Measurements from ENCODE around the gene SUFU.
"Not testable (repeated sequence)": the region's sequence is repeated elsewhere in the genome, so short reads cannot be mapped to it uniquely, and the experiment has no call there.

SUFU gene

DNA sequence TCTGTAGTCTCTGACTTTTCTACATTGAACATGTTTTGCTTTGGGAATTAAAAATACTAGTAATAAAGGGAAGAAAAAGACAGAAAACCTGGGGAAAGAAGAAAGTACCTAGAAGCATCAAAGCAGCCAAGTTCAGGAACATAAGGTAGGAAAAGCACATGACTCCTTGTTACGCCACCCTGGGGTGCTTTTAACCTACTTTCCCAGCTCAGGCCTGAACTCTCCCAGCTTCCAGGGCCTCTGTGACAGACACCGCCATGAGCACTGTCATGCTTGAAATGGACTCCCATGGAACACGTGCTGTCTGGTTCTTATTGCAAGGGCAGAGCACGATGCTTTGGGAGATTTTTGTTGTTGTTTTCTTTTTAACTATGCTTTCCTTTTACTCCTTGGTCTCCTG lies 12.6 kb upstream of the SUFU start:
- no peak for FAIRE-seq
- TF ChIP-seq POLR2A (IDR thresholded peaks at IDR 0.05; ENCODE audit: low read depth, low read length): no peak
- TF ChIP-seq TAF1 (IDR thresholded peaks at IDR 0.05; ENCODE audit: borderline replicate concordance, low read depth, low read length): no peak
- no peak for TF ChIP-seq POLR2AphosphoS5 (IDR thresholded peaks at IDR 0.05; ENCODE audit: low read depth, low read length)
- DNase-seq (ENCODE audit: insufficient read length): no peak

DNA sequence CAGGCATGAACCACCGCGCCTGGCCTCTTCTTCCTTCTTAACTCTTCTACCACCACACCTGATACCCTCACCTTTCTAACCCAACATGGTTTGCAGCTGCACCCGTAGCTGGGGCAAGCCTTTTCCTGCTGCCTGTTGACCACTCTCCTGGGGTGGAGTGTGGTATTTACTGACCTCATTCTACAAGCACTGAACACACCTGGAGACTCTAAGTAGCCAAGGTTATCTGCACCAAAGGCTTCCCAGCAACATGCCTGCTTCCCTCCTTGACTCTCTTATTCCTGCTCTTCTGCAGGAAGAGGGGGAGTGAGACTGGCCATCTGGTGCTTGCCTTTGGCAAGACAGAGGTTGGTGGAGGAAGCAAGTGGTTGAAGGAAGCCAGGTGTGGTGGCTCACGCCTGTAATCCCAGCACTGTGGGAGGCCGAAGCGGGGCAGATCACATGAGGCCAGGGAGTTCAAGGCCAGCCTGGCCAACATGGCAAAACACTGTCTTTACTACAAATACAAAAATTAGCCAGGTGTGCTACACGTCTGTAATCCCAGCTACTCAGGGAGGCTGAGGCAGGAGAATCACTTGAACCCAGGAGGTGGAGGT lies 11.3 kb upstream of the SUFU start:
- DNase-seq (ENCODE audit: insufficient read length) (no peak), FAIRE-seq (no peak)
- TF ChIP-seq POLR2A (IDR thresholded peaks at IDR 0.05; ENCODE audit: low read depth, low read length): no peak
- no peak for TF ChIP-seq TAF1 (IDR thresholded peaks at IDR 0.05; ENCODE audit: borderline replicate concordance, low read depth, low read length)

DNA sequence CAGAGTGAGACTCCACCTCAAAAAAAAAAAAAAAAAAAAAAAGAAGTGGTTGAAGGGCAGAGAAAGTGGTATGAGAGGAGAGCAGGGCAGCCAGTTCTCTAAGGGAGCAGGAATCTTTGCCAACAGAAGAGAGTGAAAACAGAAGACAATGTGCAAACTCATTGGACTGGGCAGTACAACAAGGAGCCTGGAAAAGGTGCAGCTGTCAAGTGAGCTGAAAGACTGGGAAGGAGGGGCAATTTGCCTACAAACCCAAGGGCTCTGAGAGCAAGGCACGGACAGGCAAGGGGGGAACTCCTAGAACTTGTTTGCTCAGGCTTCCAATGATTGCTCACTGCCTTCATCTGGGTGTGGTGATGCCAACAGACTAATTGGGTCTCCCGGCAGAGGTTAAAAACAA lies 10.8 kb upstream of the SUFU start:
- DNase-seq (ENCODE audit: insufficient read length): no peak
- no peak for FAIRE-seq
- no peak for TF ChIP-seq POLR2A (IDR thresholded peaks at IDR 0.05; ENCODE audit: low read depth, low read length)
- no peak for TF ChIP-seq POLR2AphosphoS5 (IDR thresholded peaks at IDR 0.05; ENCODE audit: low read depth, low read length)
- no peak for TF ChIP-seq TAF1 (IDR thresholded peaks at IDR 0.05; ENCODE audit: borderline replicate concordance, low read depth, low read length)

DNA sequence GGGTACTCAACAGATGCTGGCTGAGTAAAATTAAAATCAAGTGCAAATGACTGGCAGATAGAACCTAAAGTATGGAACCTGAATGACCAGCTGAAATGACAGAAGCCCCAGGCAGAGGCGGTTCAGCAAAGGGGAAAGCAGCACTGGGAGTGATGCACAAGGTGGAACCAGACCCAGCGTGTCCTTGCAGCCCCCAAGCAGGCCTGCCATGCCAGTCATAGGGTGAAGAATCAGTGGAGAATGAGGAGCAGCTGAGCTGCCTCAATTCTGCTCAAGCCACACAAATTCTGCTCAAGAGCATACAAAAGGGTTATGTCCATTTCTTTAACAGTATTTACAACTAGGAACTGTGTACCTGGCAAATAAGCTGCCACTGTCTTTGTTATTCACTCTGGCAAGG lies 10.0 kb upstream of the SUFU start:
- TF ChIP-seq POLR2AphosphoS5 (IDR thresholded peaks at IDR 0.05; ENCODE audit: low read depth, low read length) (no peak), POLR2A (IDR thresholded peaks at IDR 0.05; ENCODE audit: low read depth, low read length) (no peak), TAF1 (IDR thresholded peaks at IDR 0.05; ENCODE audit: borderline replicate concordance, low read depth, low read length) (no peak)
- DNase-seq (ENCODE audit: insufficient read length): no peak
- FAIRE-seq: no peak

DNA sequence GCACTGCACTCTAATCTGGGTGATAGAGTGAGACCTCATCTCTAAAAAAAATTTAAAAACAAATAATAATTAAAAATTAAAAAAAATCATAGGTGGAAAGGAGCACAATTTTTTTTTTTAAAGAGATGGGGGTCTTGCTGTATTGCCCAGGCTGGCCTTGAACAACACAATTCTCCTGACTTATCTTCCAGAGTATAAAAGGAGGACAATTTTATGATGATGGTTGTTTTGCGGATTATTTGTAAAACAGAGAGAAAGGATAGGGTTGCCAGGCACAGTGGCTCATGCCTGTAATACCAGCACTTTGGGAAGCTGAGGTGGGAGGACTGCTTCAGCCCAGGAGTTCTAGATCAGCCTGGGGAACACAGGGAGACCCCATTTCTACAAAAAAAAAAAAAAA lies 6.2 kb upstream of the SUFU start:
- FAIRE-seq (no peak), DNase-seq (ENCODE audit: insufficient read length) (no peak)
- no peak for TF ChIP-seq POLR2A (IDR thresholded peaks at IDR 0.05; ENCODE audit: low read depth, low read length)

DNA sequence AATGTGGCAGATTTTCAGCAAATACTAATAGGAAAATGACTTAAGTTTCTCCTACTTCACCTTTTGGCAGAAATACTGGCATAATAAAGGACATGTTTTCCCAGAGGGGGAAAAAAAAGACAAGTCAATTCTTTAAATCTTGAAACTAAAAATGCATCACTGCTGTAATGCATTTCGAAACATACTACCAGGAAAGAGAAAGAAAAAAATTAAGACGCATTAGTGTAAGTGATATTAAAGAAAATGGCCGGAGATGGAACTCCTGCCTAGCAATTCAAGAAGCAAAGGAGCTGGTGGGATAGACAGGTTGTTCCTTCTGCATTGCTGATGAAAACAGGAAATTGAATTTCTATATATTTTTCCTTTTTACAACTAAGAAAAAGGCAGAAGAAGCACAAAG lies 4.4 kb upstream of the SUFU start:
- TF ChIP-seq POLR2A (IDR thresholded peaks at IDR 0.05; ENCODE audit: low read depth, low read length) (no peak), POLR2AphosphoS5 (IDR thresholded peaks at IDR 0.05; ENCODE audit: low read depth, low read length) (no peak), TAF1 (IDR thresholded peaks at IDR 0.05; ENCODE audit: borderline replicate concordance, low read depth, low read length) (no peak)
- DNase-seq (ENCODE audit: insufficient read length): no peak
- no peak for FAIRE-seq

DNA sequence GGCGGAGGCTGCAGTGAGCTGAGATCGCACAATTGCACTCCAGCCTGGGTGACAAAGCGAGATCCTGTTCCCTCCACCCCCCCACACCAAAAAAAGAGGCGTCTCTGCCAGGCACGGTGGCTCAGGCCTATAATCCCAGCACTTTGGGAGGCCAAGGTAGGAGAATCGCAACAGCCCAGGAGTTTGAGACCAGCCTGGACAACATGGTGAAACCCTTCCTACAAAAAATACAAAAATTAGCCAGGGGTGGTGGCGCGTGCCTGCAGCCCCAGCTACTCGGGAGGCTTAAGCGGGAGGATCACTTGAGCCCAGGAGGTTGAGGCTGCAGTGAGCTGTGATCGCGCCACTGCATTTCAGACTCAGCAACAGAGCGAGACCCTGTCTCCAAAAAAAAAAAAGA lies 3.1 kb upstream of the SUFU start:
- FAIRE-seq; DNase-seq (ENCODE audit: insufficient read length): not testable (repeated sequence)

DNA sequence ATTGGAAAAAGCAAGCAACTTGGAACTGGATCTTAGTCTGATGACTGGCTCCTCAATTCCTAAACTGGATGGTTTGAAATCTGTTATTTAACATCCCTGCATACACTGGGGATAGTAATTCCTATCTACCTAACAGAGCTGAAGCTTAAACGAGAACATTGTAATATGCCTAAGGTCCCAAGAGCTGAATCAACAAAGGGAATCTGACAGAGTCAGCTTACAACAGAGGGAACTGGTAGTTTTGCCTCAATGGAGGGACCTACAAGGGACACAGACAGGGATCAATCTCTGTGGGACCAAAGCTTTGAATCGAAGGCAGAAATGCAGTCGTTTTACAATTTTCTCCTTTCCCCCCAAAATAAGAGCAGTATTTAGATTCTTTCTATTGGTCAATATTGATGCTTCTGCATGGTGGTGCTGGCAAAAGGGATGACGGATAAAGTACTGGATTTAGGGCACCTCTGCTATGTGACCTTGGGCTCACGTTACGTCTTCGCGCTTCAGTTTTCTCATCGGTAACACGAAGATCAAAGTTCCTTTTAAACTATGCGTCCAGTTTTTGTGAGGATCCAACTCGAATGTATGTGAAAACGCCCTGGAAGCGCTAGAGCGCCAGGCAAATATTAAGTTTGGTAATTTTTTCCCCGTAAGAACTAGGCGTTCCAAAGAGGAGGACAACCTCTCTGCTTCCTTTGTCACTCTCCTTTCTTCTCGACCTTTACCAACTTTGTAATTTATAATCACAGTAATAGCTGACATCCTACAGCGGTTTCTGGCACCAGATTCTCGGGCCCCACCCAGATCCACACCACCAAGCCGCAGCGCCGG lies 2.4 kb upstream of the SUFU start:
- TF ChIP-seq TAF1 (IDR thresholded peaks at IDR 0.05; ENCODE audit: borderline replicate concordance, low read depth, low read length): no peak
- no peak for TF ChIP-seq POLR2AphosphoS5 (IDR thresholded peaks at IDR 0.05; ENCODE audit: low read depth, low read length)
- no peak for TF ChIP-seq POLR2A (IDR thresholded peaks at IDR 0.05; ENCODE audit: low read depth, low read length)
- DNase-seq (ENCODE audit: insufficient read length): no peak
- FAIRE-seq: no peak

DNA sequence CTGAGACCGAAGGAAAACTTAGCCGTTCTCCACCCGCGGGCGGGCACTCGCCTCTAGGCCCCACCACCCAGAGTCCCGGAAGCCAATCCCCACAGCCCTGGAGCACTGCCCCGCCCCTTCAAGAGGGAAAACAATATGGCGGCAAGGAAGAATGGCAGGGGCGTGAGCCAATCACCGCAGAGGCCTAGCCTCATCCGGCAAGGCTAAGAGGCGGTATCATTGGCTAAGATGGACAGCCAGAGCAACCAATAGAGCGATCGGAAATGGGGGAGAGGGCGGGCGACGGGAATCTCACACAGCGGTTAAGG lies 1.8 kb upstream of the SUFU start:
- FAIRE-seq: no peak
- DNase-seq (ENCODE audit: insufficient read length): peak; percentile 95

DNA sequence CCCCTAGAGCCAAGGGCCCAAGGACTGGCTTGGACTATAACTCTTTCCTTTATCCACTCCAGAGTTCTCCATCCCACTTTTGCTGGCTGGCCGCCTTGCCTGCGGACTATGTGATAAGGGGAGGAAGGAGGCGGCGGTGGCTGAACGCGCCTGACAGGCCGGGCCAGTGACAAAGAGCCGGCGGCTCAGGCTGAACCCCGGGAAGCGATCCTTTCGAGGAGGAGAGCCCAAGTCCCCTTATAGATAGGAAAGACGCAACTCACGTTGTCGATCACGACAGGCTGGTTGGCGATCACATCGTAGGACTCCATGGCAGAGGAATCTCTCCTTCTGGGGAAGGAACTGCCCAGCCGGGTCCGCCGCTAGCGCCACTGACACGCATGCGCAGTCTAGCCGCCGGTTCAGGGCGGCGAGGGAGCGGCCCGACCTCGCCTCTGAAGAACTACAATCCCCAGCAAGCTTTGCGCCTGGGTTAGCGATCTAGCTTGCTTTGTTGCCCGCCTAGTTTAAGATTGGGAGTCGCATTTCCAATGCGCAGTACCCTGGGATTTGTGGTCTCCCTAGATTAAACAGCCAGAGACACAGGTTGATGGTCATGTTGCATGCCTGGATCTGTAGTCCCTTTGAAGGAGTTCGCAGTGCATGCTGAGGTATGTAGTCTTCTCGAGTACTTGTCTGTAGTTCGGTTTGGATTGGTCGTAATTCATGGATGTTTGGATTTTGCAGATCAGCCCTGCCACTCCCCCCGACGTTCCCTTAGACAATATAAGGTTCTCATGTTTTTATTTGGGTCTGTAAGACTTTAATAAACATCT lies 1.2 kb upstream of the SUFU start, which contains the start of gene ACTR1A:
ACTR1A (minus strand) TSS at position 376 of the 815 bp plus-strand sequence; CDS start at position 311, 65 bp downstream.
- TF ChIP-seq POLR2A (IDR thresholded peaks at IDR 0.05; ENCODE audit: low read depth, low read length) (peak; percentile 64), TAF1 (IDR thresholded peaks at IDR 0.05; ENCODE audit: borderline replicate concordance, low read depth, low read length) (0 out of 2 replicates have a peak, but pooled peaks have one; percentile 43), POLR2AphosphoS5 (IDR thresholded peaks at IDR 0.05; ENCODE audit: low read depth, low read length) (peak; percentile 60)
- peak; percentile 99 for FAIRE-seq
- DNase-seq (ENCODE audit: insufficient read length): peak; percentile 75

More for the DNA sequence above, 1.8 kb upstream of the SUFU start:
- TF ChIP-seq POLR2A (IDR thresholded peaks at IDR 0.05; ENCODE audit: low read depth, low read length) (no peak), TAF1 (IDR thresholded peaks at IDR 0.05; ENCODE audit: borderline replicate concordance, low read depth, low read length) (no peak)

DNA sequence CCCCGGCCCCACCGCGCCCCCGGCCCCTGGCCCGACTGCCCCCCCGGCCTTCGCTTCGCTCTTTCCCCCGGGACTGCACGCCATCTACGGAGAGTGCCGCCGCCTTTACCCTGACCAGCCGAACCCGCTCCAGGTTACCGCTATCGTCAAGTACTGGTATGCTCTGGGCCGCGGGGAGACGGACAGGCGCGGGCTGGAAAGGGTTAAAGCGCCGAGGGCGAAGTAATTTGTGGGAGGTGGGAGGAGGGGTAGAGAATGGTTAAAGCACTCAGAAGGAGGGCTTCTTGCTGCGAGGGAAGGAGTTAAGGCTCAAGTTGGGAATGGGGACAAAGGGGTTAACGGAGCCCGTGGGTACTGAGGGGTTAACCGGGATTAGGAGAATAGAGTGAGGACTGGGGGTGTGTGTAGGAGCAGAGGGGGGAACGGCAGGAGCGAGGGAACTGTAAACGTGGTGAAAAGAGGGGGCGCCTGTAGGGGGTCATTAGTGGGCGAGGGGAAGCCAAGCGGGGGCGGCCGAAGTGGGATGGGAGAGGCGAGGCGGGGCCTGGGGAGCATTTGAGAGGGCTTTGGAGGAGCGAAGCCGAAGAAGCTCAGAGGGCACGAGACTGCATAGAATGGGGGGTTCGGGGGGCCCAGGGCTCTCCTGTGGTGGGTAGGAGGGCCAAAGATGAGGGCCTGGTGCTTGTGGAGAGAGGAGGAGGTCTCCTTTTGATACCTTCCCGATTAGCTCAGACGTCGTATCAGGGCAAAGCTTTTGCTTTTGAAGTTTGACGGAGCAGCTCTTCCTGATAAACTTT lies 605 bp downstream of the SUFU start:
- peak; percentile 68 for FAIRE-seq
- DNase-seq (ENCODE audit: insufficient read length): no peak
- TF ChIP-seq TAF1 (IDR thresholded peaks at IDR 0.05; ENCODE audit: borderline replicate concordance, low read depth, low read length): no peak
- no peak for TF ChIP-seq POLR2AphosphoS5 (IDR thresholded peaks at IDR 0.05; ENCODE audit: low read depth, low read length)
- no peak for TF ChIP-seq POLR2A (IDR thresholded peaks at IDR 0.05; ENCODE audit: low read depth, low read length)
